GM21447 (cell line): ENCODE measurements around the gene DPP6.

ENCODE experiments used
- ATAC-seq: cut with Tn5 transposase; IDR thresholded peaks from one replicate; pipeline ENCODE4 v1.9.1; 2021; ENCODE audit not compliant: unreplicated experiment

Gene DPP6

GRCh38 chr7:154746571-154747360 lies 694.6 kb downstream of the DPP6 start:
- no peak for ATAC-seq

DNA sequence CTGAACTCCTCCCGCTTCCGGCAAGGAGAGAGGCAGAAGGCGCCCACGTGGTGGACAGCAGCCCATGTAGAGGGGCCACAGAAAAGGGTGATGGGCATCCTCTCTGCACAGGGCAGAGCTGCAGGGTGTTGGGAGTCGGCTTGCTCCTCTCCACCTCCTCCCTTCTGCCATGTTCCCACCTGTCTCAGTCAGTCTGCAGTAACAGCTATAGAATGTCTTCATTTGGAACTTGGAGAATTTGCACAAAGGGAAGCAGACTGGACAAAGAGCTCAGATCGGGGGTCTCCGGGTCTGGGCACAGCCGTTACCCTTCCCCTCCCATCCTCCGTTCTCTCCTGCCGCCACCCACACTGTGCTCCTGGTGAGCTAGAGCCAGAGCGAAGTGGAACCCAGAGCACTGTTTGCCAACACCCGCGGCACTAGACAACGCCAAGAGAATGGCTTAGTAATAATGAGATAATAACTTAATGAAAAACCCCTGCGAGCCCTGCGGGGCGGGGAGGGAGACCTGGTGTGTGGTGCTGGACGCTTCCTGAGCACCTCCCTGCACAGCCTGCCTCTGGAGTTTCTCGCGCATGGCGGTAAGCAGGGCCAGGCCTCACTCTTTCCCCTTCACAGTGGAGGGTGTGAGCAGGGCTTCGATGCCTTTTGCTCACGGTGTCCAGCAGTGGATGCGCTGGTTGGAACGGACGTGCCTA lies 696.0 kb downstream of the DPP6 start:
- no peak for ATAC-seq

- no peak for ATAC-seq
Measured at GRCh38 chr7:154750353-154750801, 698.2 kb downstream of the DPP6 start.

- no peak for ATAC-seq
Measured at GRCh38 chr7:154753226-154753625, 701.0 kb downstream of the DPP6 start.

DNA sequence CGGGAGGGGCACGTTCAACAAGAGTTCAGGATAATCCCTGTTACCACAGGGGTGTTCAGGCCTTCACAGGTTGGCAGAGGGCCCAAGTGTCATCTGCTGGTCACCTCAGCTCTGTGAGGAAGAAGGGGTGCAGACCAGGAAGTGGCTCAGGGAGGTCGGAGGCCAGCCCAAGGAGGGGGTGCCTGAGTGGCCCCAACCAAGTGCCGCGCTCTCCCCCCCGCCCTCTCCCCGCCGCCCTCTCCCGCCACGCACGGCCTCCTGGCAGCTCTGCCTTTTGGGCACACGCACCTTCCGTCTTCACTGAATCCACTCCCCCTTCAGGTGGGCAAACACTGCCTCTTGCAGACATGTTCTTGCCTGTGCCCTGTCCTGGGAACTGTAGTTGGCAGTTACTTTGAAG lies 705.6 kb downstream of the DPP6 start:
- no peak for ATAC-seq

GRCh38 chr7:154759989-154760388 lies 707.8 kb downstream of the DPP6 start:
- no peak for ATAC-seq

DNA sequence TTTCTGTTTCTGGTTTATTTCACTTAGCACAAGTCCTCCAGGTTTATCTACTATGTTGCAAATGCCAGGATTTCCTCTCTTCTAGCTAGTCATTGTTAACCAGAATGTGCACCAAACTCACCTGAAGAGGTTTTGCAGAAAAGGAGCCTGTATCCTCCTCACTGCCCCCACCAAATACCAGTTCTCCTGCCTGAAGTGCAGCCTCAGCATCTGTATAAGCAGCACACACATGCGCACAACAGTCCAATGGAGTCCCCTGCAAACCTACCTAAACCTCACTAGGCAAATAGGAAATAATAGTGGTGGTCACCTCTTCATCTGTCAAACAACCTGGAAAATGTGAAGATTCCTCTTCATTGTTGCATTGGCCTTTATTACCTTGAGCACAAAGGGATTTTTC lies 712.9 kb downstream of the DPP6 start:
- ATAC-seq: no peak

DNA sequence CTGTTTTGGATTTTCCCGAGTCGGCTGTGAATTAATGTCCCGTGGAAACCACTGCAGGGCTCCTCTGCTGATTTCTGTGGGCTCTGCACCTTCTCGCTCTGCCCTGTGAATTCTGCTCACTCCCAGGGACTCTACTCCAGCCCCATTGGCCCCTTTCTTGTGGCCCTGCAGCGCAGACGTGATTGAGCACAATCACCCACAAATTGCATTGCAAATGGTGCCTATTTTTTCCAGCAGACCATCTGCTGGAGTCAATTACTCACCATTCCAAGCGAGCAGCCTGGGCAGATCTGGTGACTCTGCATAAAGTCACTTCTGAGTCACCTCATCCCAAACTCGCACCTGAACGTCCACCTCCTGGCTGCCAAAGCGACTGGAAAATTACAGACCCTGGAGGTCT lies 714.9 kb downstream of the DPP6 start:
- ATAC-seq: no peak

- no peak for ATAC-seq
Measured at GRCh38 chr7:154767821-154768415, 715.7 kb downstream of the DPP6 start.

- ATAC-seq: no peak
Measured at GRCh38 chr7:154769001-154769400, 716.8 kb downstream of the DPP6 start.

- ATAC-seq: no peak
Measured at GRCh38 chr7:154769527-154769926, 717.3 kb downstream of the DPP6 start.

DNA sequence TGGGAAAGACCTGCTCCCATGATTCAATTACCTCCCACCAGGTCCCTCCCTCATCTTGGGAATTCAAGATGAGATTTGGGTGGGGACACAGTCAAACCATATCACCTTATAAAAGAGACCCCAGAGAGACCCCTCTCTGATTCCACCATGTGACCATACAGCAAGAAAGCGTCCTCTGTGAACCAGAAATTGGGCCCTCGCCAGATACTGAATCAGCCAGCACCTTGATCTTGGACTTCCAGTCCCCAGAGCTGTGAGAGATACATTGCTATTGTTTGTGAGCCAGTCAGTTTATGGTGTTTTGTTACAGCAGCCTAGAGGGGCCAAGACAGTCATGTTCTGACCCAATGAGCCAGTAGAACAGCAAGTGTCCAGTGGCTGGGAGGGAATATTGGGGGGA lies 718.2 kb downstream of the DPP6 start:
- no peak for ATAC-seq

GRCh38 chr7:154770962-154771361 lies 718.8 kb downstream of the DPP6 start:
- no peak for ATAC-seq

GRCh38 chr7:154774303-154774969 lies 722.2 kb downstream of the DPP6 start:
- ATAC-seq: no peak

GRCh38 chr7:154775681-154776080 lies 723.5 kb downstream of the DPP6 start:
- ATAC-seq: no peak

DNA sequence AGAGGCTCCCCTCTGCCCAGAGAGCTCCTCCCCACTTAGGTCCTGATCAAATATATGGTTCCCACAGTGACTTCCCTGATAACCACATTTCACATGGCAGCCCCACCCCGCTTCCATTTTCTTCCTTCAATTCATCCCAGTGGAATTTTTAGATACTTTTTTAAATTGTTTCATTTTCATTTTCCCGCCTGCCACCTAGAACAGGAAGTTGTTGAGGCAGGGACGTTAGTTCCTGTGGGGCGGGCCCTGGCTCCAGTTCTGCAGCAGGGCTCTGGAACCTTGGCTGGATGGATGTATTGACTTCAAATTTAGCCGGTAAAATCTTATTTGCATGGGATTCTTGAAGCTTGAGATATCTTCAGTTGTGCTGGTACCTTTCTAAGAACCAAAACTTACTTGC lies 724.2 kb downstream of the DPP6 start:
- ATAC-seq: no peak

- ATAC-seq: no peak
Measured at GRCh38 chr7:154777023-154777422, 724.8 kb downstream of the DPP6 start.

DNA sequence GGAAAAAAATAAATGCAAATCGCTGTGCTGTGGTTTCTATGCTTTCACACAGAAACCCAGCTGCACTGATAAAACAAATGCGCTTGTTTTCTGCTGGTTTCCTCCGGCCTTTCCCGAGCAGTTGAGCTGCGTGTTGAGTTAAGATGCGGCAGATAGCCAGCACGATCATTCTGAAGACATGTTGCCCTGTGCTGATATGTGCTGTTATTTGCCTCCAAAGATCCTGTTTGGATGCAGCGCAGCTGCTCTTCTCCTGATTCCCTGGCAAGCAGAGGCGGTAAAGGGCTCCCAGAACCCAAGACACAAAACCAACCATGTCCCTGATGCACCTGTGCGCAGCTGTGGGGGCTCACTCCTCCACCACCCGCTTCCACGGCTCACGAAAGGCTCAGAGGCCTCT lies 725.3 kb downstream of the DPP6 start:
- no peak for ATAC-seq

- no peak for ATAC-seq
Measured at GRCh38 chr7:154777908-154778307, 725.7 kb downstream of the DPP6 start.

- ATAC-seq: no peak
Measured at GRCh38 chr7:154781369-154782303, 729.4 kb downstream of the DPP6 start.
